CD4-positive, alpha-beta T cell (primary cell): ENCODE measurements around the gene PDZK1IP1. TPM values are rescaled to one million over a fixed set of nuclear protein-coding genes. Genes with fewer than 3 reads are reported as not detected.
"Not testable (repeated sequence)": the region's sequence is repeated elsewhere in the genome, so short reads cannot be mapped to it uniquely, and the experiment has no call there.

Experiments
- ATAC-seq: fragments of 200-7000 bp; cut with Tn5 transposase; one replicate; pipeline ENCODE4 v1.10.0; 2022; ENCODE audit warnings: mild to moderate bottlenecking; ENCODE audit not compliant: poor library complexity
- CTCF ChIA-PET: fragments of 350-600 bp; sonication (Branson Sonifier 250); formaldehyde crosslinking; loops from one replicate; lab custom pipeline; 2021; ENCODE audit warnings: antibody characterized with exemption, inconsistent platforms; lab: Charles Lee
- POLR2A ChIA-PET: fragments of 350-600 bp; sonication (Branson Sonifier 250); formaldehyde crosslinking; loops from one replicate; lab custom pipeline; 2021; ENCODE audit warnings: antibody characterized with exemption, inconsistent platforms; lab: Charles Lee
- DNase-seq, 14 experiments: peaks; one replicate each; pipeline ENCODE4 v3.0.0-alpha.2; 2013 to 2020; ENCODE audit warnings: mixed read lengths in 2 of 14
- H3K27ac ChIP-seq, 2 donors: one replicate each; pipeline versions ENCODE4 v1.5.1 to v1.7.0; 2013; ENCODE audit warnings: low read length in 2 of 2, low read depth in 1 of 2, mild to moderate bottlenecking in 1 of 2
- H3K27me3 ChIP-seq, 2 experiments: 1 replicate in 1 of 2; 2 replicates in 1 of 2; pipeline versions ENCODE4 v1.6.1 to v1.7.0; 2013; ENCODE audit warnings: low read length in 2 of 2, control low read depth in 1 of 2, mild to moderate bottlenecking in 1 of 2, moderate library complexity in 1 of 2; ENCODE audit not compliant: insufficient read depth in 2 of 2, control insufficient read depth in 1 of 2
- H3K36me3 ChIP-seq: one replicate; pipeline ENCODE4 v1.6.1; 2013; ENCODE audit warnings: low read length, control low read depth; ENCODE audit not compliant: insufficient read depth
- H3K4me1 ChIP-seq: one replicate; pipeline ENCODE4 v1.6.1; 2013; ENCODE audit warnings: low read length, control low read depth; ENCODE audit not compliant: insufficient read depth
- H3K4me3 ChIP-seq: one replicate; pipeline ENCODE4 v1.5.1; 2013; ENCODE audit warnings: mild to moderate bottlenecking, low read length, moderate library complexity
- H3K9me3 ChIP-seq, 2 experiments: 1 replicate in 1 of 2; 2 replicates in 1 of 2; pipeline versions ENCODE4 v1.6.1 to v1.7.0; 2013; ENCODE audit warnings: low read length in 2 of 2, mild to moderate bottlenecking in 2 of 2, control low read depth in 1 of 2, moderate library complexity in 1 of 2; ENCODE audit not compliant: control insufficient read depth in 1 of 2, insufficient read depth in 1 of 2
- H3K27ac Mint-ChIP-seq: one replicate; pipeline ENCODE4 v1.8.0; 2020; ENCODE audit warnings: mixed read lengths
- H3K27me3 Mint-ChIP-seq: one replicate; pipeline ENCODE4 v1.8.0; 2021; ENCODE audit warnings: mixed read lengths
- H3K36me3 Mint-ChIP-seq: one replicate; pipeline ENCODE4 v1.8.0; 2021; ENCODE audit warnings: low read depth, mixed read lengths
- H3K4me1 Mint-ChIP-seq: one replicate; pipeline ENCODE4 v1.8.0; 2021; ENCODE audit warnings: low read depth, mixed read lengths
- H3K4me3 Mint-ChIP-seq: one replicate; pipeline ENCODE4 v1.8.0; 2020; ENCODE audit warnings: mild to moderate bottlenecking, mixed read lengths
- H3K9me3 Mint-ChIP-seq: one replicate; pipeline ENCODE4 v1.8.0; 2020; ENCODE audit warnings: mixed read lengths
- intact Hi-C, 2 experiments: fragments of 100-400 bp; cut with DNase I in 1 of 2; cut with micrococcal nuclease in 1 of 2; formaldehyde crosslinking; loops; one replicate each; pipeline versions ENCODE4 v1.15.1 to v1.9.0; 2023 to 2025; cut with DNase I, micrococcal nuclease
- total RNA-seq, 174 experiments: library from RNA in 2 of 174; stranded (reverse) in 2 of 174; gene quantifications; one replicate each; pipeline ENCODE4 v1.2.3 and lab custom pipeline; 2021 to 2026
- TF ChIP-seq, protein P1 (sequence below): fragments of 200-600 bp; IDR thresholded peaks from one replicate; pipeline ENCODE4 v1.8.0; 2022; ENCODE audit warnings: antibody characterized with exemption, mild to moderate bottlenecking

Gene PDZK1IP1
- total RNA-seq, 2 experiments from 2014 or later: not detected

DNA sequence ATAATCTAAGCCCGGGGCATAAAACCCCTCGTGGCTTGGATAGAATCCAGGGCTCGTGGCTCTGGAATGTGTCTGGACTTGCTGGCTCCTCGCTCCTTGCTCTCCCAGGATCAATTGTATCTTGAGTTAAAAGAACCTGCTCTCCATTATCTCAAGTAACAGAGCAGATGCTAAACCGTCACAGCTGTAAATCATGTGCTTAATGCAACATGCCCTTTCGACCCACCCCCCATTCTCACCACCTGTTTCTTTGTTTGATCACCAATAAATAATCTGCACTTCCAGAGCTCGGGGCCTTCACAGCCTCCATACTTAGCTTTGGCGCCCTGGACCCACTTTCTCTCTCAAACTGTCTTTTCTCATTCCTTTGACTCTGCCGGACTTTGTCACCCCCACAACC lies 40.7 kb downstream of the PDZK1IP1 start:
- H3K27me3 ChIP-seq, POLR2A ChIA-PET, H3K9me3 Mint-ChIP-seq, H3K27ac ChIP-seq, H3K4me3 ChIP-seq, H3K4me3 Mint-ChIP-seq, intact Hi-C loops, DNase-seq, ATAC-seq, H3K36me3 ChIP-seq, H3K4me1 Mint-ChIP-seq, CTCF ChIA-PET, H3K36me3 Mint-ChIP-seq, H3K4me1 ChIP-seq, H3K9me3 ChIP-seq, H3K27ac Mint-ChIP-seq: not testable (repeated sequence)
- peaks cover 51% of the 10 kb centered on the region for H3K27me3 Mint-ChIP-seq

DNA sequence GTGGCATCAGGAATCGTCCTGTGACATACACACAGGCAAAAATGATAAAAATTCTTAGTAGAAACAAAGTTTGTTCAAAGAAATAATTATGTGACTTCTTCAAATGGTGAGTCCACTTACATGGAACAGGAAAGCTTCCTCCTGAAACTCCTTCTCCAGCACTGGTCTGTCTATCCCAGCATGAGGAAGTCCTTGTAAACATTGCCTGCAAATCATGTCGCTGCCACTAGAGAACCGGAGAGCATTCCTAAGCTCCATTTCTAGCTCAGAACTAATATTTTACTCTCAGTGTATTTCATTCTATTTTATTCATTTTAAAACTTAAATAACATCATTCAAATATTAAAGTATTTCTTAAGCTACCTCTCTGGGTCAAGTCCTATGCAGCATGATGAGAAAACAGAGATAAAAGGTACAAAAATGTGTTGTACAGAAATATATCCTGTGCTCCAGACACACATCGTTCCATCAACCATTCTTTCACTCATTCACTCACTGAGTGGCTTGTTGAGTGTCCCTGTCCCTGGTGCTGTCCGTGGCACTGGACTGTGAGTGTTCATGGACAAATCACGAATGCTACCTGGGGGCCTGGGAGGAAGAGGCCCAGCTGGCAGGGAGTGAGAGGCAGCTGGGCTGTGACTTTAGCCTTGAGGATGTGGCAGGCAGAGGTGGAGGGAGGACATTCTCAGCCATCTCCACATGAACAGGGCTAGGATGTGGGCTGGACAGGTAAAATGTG lies 42.6 kb downstream of the PDZK1IP1 start:
- TF ChIP-seq, protein P1, sequence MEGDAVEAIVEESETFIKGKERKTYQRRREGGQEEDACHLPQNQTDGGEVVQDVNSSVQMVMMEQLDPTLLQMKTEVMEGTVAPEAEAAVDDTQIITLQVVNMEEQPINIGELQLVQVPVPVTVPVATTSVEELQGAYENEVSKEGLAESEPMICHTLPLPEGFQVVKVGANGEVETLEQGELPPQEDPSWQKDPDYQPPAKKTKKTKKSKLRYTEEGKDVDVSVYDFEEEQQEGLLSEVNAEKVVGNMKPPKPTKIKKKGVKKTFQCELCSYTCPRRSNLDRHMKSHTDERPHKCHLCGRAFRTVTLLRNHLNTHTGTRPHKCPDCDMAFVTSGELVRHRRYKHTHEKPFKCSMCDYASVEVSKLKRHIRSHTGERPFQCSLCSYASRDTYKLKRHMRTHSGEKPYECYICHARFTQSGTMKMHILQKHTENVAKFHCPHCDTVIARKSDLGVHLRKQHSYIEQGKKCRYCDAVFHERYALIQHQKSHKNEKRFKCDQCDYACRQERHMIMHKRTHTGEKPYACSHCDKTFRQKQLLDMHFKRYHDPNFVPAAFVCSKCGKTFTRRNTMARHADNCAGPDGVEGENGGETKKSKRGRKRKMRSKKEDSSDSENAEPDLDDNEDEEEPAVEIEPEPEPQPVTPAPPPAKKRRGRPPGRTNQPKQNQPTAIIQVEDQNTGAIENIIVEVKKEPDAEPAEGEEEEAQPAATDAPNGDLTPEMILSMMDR: no peak
- no peaks in the 10 kb centered on the region for H3K4me1 ChIP-seq
- DNase-seq (no peak), ATAC-seq (no peak)
- H3K9me3 ChIP-seq: no peaks in the 10 kb centered on the region
- ChIA-PET POLR2A (no interaction called here), CTCF (no interaction called here)
- Mint-ChIP-seq H3K9me3 (no peaks in the 10 kb centered on the region), H3K4me3 (no peak overlapping the region), H3K27ac (no peak overlapping the region), H3K4me1 (no peaks in the 10 kb centered on the region), H3K36me3 (no peaks in the 10 kb centered on the region), H3K27me3 (peaks cover 41% of the 10 kb centered on the region)
- H3K27ac ChIP-seq: no peak overlapping the region
- H3K36me3 ChIP-seq: no peaks in the 10 kb centered on the region
- intact Hi-C loops: no loop called here
- peaks cover 1 to 4% of the 10 kb centered on the region in 2 experiments for H3K27me3 ChIP-seq
- no peak overlapping the region for H3K4me3 ChIP-seq

DNA sequence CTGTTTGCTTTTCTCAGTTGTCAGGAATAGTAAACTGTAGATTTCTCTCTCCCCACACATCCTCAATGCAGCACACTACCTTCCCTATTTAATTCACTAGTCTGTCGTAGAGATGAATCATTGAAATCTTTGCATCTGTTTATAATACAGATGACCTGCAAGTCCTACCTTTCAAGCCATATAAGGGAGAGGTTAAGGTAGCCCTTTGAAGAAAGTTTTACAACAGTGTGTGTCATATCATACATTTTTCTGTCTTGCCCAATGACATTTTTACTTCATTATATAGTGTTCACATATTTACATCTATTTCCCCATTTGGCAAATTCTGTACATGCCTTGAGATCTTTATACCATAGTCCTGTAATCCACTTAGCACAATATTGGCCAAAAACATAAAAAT lies 43.3 kb downstream of the PDZK1IP1 start:
- H3K36me3 Mint-ChIP-seq, H3K27me3 ChIP-seq, H3K4me1 Mint-ChIP-seq, H3K4me3 Mint-ChIP-seq, H3K36me3 ChIP-seq, H3K27ac ChIP-seq, DNase-seq, intact Hi-C loops, H3K9me3 ChIP-seq, POLR2A ChIA-PET, H3K9me3 Mint-ChIP-seq, ATAC-seq, CTCF ChIA-PET, H3K27ac Mint-ChIP-seq, H3K4me3 ChIP-seq, H3K4me1 ChIP-seq: not testable (repeated sequence)
- H3K27me3 Mint-ChIP-seq: peaks cover 34% of the 10 kb centered on the region

DNA sequence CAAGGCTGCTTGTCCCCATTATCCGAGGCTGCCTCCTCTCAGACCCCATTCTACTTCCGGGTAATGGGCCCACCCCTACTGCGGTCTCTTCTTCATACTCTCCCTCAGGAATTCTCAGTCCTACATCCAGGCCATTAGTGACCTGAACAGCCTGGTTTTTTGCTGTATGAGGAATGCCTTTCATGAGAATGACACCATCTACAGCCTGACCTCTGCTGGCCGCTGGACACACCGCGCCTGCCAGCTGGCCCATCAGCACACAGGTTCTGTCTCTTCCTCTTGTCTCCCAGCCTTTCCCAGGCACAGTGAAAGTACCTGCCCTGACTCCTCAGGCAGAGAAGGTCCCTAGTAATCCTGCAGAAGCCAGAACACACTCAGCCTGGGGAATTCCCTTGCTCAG lies 46.2 kb downstream of the PDZK1IP1 start:
- H3K9me3 Mint-ChIP-seq, intact Hi-C loops, H3K36me3 ChIP-seq, H3K4me1 Mint-ChIP-seq, ATAC-seq, H3K36me3 Mint-ChIP-seq, POLR2A ChIA-PET, H3K27ac Mint-ChIP-seq, H3K4me1 ChIP-seq, H3K4me3 Mint-ChIP-seq, DNase-seq, H3K27me3 ChIP-seq, H3K27ac ChIP-seq, H3K9me3 ChIP-seq, H3K4me3 ChIP-seq, CTCF ChIA-PET: not testable (repeated sequence)
- peaks cover 26% of the 10 kb centered on the region for H3K27me3 Mint-ChIP-seq

DNA sequence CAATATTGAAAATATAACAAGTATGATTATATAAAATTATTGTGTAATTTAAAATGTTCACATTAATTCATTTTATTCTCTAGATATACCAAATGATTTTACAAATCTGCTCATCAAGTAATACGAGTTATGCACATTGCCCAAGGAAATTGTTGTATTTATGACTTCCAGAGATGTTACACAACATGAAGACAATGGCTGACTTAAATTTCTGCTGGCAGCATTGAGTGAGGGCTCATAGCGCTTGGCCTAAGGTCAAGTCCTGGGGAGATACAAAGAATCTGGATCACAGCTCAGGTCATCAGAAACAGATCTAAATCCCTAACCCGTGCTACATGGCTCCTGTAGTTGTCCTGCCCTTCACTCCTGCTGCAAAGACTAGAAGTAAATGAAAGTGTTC lies 49.5 kb downstream of the PDZK1IP1 start:
- H3K9me3 Mint-ChIP-seq, H3K36me3 Mint-ChIP-seq, DNase-seq: not testable (repeated sequence)

More for the DNA sequence above, 49.5 kb downstream of the PDZK1IP1 start:
- H3K9me3 ChIP-seq, H3K27ac ChIP-seq, ATAC-seq, POLR2A ChIA-PET, H3K4me1 Mint-ChIP-seq, H3K4me3 ChIP-seq, CTCF ChIA-PET, H3K27me3 ChIP-seq, H3K36me3 ChIP-seq, H3K27ac Mint-ChIP-seq, H3K4me3 Mint-ChIP-seq, H3K4me1 ChIP-seq, intact Hi-C loops: not testable (repeated sequence)
- H3K27me3 Mint-ChIP-seq: peaks cover 14% of the 10 kb centered on the region
